ENCODE measurements around the gene BMP7. TPM values are rescaled to one million over a fixed set of nuclear protein-coding genes. Genes with fewer than 3 reads are reported as not detected.

BMP7 gene
- total and polyA plus RNA-seq, 2 of the 13 experiments (the other 11 are each of a cell fraction or from before 2014, with no cell fraction given), result not detected

DNA sequence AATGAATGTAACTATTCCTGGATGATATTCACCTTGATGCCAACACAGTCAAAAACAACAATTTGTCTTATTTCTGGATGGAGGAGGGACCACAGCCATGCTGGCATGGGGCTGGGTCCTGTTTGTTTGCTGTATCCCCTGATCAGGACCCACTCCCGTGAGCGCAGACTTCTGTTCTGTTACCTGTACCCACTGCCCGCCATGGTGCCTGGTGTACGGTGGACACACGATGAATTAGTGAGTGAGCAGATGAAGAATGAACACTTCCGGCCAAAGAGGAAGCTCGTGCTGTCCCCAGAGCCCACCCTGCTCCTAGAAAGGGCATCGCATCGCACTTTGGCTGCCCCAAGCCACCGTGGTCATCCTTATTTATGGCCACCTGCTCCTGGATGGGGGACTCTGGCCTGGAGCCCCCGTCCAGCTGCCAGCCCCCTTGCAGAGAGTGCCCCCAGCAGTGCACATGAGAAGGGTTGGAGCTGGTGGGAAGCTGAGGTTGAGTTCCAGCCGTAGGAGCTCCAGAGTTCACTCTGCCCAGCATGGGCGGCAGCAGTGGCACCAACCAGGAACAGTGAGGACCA lies 100.9 kb downstream of the BMP7 start:
- no peak for DNase-seq (ENCODE audit: low spot score)
- Histone ChIP-seq H3K4me3 (replicated peaks in 1 of 3; ENCODE audit: insufficient read depth in 1 of 3, low read depth in 2 of 3, low read length in 3 of 3) (no peak overlapping the region), H3K36me3 (replicated peaks in 1 of 2; ENCODE audit: control insufficient read depth in 1 of 2, insufficient read depth in 2 of 2, low read length in 2 of 2) (no peaks in the 10 kb centered on the region), H3K27me3 (ENCODE audit: control insufficient read depth in 1 of 2, insufficient read depth in 2 of 2, low read length in 2 of 2) (peaks cover 2 to 33% of the 10 kb centered on the region in 2 experiments; a peak in 3 of 5 replicates), H2AFZ (ENCODE audit: low read length) (no peak overlapping the region), H3K27ac (ENCODE audit: extremely low read length, insufficient read depth, low read length) (no peak overlapping the region), H3K79me2 (ENCODE audit: insufficient read depth, low read length) (no peaks in the 10 kb centered on the region), H3K9ac (ENCODE audit: insufficient read depth, low read depth, low read length) (no peak overlapping the region), H3K4me1 (ENCODE audit: insufficient read depth, low read length) (no peaks in the 10 kb centered on the region), H4K20me1 (ENCODE audit: insufficient read depth, low read length) (no peaks in the 10 kb centered on the region), H3K4me2 (ENCODE audit: low read depth, low read length) (no peak overlapping the region), H3K9me3 (ENCODE audit: low read length) (no peaks in the 10 kb centered on the region)
- in situ Hi-C loops (cut with HindIII; ENCODE audit: extremely low pct_ligation_motif_present, low pct_unique_long_range_greater_than_20kb), result no loop called here
- ATAC-seq, result no peak
- ChIA-PET CTCF (ENCODE audit: low intra/inter-chr PET ratio, low total read pairs) (no interaction called here), POLR2A (no interaction called here)
- TF ChIP-seq, protein P1, sequence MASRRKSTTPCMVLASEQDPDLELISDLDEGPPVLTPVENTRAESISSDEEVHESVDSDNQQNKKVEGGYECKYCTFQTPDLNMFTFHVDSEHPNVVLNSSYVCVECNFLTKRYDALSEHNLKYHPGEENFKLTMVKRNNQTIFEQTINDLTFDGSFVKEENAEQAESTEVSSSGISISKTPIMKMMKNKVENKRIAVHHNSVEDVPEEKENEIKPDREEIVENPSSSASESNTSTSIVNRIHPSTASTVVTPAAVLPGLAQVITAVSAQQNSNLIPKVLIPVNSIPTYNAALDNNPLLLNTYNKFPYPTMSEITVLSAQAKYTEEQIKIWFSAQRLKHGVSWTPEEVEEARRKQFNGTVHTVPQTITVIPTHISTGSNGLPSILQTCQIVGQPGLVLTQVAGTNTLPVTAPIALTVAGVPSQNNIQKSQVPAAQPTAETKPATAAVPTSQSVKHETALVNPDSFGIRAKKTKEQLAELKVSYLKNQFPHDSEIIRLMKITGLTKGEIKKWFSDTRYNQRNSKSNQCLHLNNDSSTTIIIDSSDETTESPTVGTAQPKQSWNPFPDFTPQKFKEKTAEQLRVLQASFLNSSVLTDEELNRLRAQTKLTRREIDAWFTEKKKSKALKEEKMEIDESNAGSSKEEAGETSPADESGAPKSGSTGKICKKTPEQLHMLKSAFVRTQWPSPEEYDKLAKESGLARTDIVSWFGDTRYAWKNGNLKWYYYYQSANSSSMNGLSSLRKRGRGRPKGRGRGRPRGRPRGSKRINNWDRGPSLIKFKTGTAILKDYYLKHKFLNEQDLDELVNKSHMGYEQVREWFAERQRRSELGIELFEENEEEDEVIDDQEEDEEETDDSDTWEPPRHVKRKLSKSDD (CRISPR knock-in tag; IDR thresholded peaks at IDR 0.05; ENCODE audit: low read depth), result no peak
- TF ChIP-seq ELF4 (CRISPR knock-in tag; IDR thresholded peaks at IDR 0.05; ENCODE audit: borderline replicate concordance) (no peak), LCORL (IDR thresholded peaks at IDR 0.05) (no peak), LCORL (CRISPR knock-in tag; IDR thresholded peaks at IDR 0.05) (no peak), PAF1 (CRISPR knock-in tag; IDR thresholded peaks at IDR 0.05) (no peak), RAD21 (CRISPR knock-in tag; IDR thresholded peaks at IDR 0.05) (no peak), BCL6 (CRISPR knock-in tag; IDR thresholded peaks at IDR 0.05) (no peak), MXD4 (CRISPR knock-in tag; IDR thresholded peaks at IDR 0.05) (no peak), ZNF564 (CRISPR knock-in tag; IDR thresholded peaks at IDR 0.05) (no peak), ZBTB20 (CRISPR knock-in tag; IDR thresholded peaks at IDR 0.05; ENCODE audit: borderline replicate concordance, low read depth) (no peak), SRSF4 (IDR thresholded peaks at IDR 0.05; ENCODE audit: low read depth, low read length, poor library complexity, severe bottlenecking) (no peak), FOXC1 (CRISPR knock-in tag; IDR thresholded peaks at IDR 0.05; ENCODE audit: borderline replicate concordance) (no peak), CBX2 (IDR thresholded peaks at IDR 0.05; ENCODE audit: low read depth, low read length) (no peak), CBX2 (CRISPR knock-in tag; IDR thresholded peaks at IDR 0.05; ENCODE audit: low read depth) (no peak)
- TF ChIP-seq, protein P2, sequence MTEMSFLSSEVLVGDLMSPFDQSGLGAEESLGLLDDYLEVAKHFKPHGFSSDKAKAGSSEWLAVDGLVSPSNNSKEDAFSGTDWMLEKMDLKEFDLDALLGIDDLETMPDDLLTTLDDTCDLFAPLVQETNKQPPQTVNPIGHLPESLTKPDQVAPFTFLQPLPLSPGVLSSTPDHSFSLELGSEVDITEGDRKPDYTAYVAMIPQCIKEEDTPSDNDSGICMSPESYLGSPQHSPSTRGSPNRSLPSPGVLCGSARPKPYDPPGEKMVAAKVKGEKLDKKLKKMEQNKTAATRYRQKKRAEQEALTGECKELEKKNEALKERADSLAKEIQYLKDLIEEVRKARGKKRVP (CRISPR knock-in tag; IDR thresholded peaks at IDR 0.05), result no peak
- TF ChIP-seq, protein P3, sequence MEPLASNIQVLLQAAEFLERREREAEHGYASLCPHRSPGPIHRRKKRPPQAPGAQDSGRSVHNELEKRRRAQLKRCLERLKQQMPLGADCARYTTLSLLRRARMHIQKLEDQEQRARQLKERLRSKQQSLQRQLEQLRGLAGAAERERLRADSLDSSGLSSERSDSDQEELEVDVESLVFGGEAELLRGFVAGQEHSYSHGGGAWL (CRISPR knock-in tag; IDR thresholded peaks at IDR 0.05), result no peak
- TF ChIP-seq, protein P4, sequence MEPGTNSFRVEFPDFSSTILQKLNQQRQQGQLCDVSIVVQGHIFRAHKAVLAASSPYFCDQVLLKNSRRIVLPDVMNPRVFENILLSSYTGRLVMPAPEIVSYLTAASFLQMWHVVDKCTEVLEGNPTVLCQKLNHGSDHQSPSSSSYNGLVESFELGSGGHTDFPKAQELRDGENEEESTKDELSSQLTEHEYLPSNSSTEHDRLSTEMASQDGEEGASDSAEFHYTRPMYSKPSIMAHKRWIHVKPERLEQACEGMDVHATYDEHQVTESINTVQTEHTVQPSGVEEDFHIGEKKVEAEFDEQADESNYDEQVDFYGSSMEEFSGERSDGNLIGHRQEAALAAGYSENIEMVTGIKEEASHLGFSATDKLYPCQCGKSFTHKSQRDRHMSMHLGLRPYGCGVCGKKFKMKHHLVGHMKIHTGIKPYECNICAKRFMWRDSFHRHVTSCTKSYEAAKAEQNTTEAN (CRISPR knock-in tag; conservative IDR thresholded peaks at IDR 0.05), result no peak
- WGBS (ENCODE audit: low lambda C conversion rate), result 44% methylated on average over 11 of the region's 13 CpGs
- intact Hi-C loops (cut with micrococcal nuclease; ENCODE audit: unreplicated experiment), result no loop called here
- no peak for FAIRE-seq
- no TSS peak for BruUV-seq (replicated peaks)
